GM19395 (cell line): Measurements from ENCODE around the gene SLC1A2.

ENCODE experiments used
- ATAC-seq: cut with Tn5 transposase; IDR thresholded peaks from one replicate; pipeline ENCODE4 v1.9.1; 2021; ENCODE audit warnings: mild to moderate bottlenecking, moderate library complexity; ENCODE audit not compliant: unreplicated experiment

The SLC1A2 gene

GRCh38 chr11:35414311-35414710 lies 5.0 kb downstream of the SLC1A2 start:
- ATAC-seq = no peak

GRCh38 chr11:35413598-35413997 lies 5.8 kb downstream of the SLC1A2 start:
- no peak for ATAC-seq

- no peak for ATAC-seq
Measured at GRCh38 chr11:35412285-35412684, 7.1 kb downstream of the SLC1A2 start.

GRCh38 chr11:35407041-35407440 lies 12.3 kb downstream of the SLC1A2 start:
- ATAC-seq = no peak

- no peak for ATAC-seq
Measured at GRCh38 chr11:35404388-35404775, 15.0 kb downstream of the SLC1A2 start.

- no peak for ATAC-seq
Measured at GRCh38 chr11:35403765-35404387, 15.5 kb downstream of the SLC1A2 start.

- ATAC-seq = no peak
Measured at GRCh38 chr11:35402751-35403660, 16.4 kb downstream of the SLC1A2 start.

- no peak for ATAC-seq
Measured at GRCh38 chr11:35398881-35399280, 20.5 kb downstream of the SLC1A2 start.

- ATAC-seq = no peak
Measured at GRCh38 chr11:35394941-35395340, 24.4 kb downstream of the SLC1A2 start.

GRCh38 chr11:35393098-35393497 lies 26.3 kb downstream of the SLC1A2 start:
- ATAC-seq = no peak

- peak; percentile 46 for ATAC-seq
Measured at GRCh38 chr11:35391922-35392688, 27.3 kb downstream of the SLC1A2 start.

- peak; percentile 93 for ATAC-seq
Measured at GRCh38 chr11:35390737-35391682, 28.3 kb downstream of the SLC1A2 start.

- ATAC-seq = no peak
Measured at GRCh38 chr11:35389897-35390465, 29.4 kb downstream of the SLC1A2 start.

GRCh38 chr11:35389112-35389511 lies 30.2 kb downstream of the SLC1A2 start:
- no peak for ATAC-seq

GRCh38 chr11:35388061-35388460 lies 31.3 kb downstream of the SLC1A2 start:
- ATAC-seq = no peak

GRCh38 chr11:35387111-35387982 lies 32.0 kb downstream of the SLC1A2 start:
- ATAC-seq = no peak

- ATAC-seq = no peak
Measured at GRCh38 chr11:35383953-35384352, 35.4 kb downstream of the SLC1A2 start.

GRCh38 chr11:35381709-35382322 lies 37.5 kb downstream of the SLC1A2 start:
- ATAC-seq = no peak

- no peak for ATAC-seq
Measured at GRCh38 chr11:35380603-35381002, 38.8 kb downstream of the SLC1A2 start.
